Activated CD4-positive, alpha-beta T cell treated with anti-CD3 and anti-CD28 coated beads, Interleukin-2, amount 50 U/mL, for 48 hours (primary cell): ENCODE results near the gene CASP9.
"Not testable (repeated sequence)": the region's sequence is repeated elsewhere in the genome, so short reads cannot be mapped to it uniquely, and the experiment has no call there.

ENCODE experiments used
- DNase-seq, 2 experiments: peaks; one replicate each; pipeline ENCODE4 v3.0.0-alpha.2; 2020

Gene CASP9

DNA sequence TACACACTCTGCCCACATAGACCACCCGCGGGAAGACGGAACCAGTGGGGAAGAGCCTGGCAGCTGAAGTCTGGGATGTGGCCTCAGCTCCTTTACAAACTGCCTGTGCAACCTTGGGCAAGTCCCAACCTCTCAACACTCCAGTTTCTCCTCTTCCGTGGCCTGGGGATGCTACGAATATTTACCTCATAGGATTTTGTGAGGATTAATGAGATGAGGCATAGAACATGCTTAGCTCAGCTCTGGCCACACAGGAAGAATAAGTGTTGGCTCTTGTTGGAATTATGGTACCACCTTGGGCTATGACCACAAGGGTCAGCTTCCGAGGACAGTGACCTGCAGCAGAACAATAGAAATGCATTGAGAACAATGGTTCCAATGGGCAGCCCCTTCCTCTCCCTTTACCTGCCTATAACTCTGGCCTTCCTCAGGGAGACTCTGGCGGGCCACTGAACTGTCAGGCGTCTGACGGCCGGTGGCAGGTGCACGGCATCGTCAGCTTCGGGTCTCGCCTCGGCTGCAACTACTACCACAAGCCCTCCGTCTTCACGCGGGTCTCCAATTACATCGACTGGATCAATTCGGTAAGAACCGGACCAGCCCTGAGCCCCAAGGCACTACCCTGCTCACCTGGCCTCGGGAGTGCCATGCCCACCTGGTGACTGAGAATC is 56.9 kb downstream of the CASP9 start:
- not testable (repeated sequence) for DNase-seq

GRCh38 chr1:15465674-15466073 is 58.3 kb downstream of the CASP9 start:
- DNase-seq, result no peak

GRCh38 chr1:15463926-15464322 is 60.1 kb downstream of the CASP9 start:
- DNase-seq, result not testable (repeated sequence)

GRCh38 chr1:15463064-15463800 is 60.8 kb downstream of the CASP9 start:
- DNase-seq, result not testable (repeated sequence)

DNA sequence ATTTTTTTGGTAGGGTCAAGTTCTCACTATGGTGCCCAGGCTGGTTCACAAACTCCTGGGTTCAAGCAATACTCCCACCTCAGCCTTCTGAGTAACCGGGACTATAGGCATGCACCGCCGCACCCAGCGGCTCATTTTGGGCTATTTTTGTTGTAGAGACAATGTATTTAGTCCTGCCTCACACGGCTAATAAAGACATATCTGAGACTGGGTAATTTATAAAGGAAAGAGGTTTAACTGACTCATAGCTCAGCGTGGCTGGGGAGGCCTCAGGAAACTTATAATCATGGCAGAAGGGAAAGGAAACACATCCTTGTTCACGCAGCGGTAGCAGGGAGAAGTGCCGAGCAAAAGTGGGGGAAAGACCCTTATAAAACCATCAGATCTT is 63.3 kb downstream of the CASP9 start:
- DNase-seq, result no peak

GRCh38 chr1:15459771-15460707 is 64.0 kb downstream of the CASP9 start:
- no peak for DNase-seq

DNA sequence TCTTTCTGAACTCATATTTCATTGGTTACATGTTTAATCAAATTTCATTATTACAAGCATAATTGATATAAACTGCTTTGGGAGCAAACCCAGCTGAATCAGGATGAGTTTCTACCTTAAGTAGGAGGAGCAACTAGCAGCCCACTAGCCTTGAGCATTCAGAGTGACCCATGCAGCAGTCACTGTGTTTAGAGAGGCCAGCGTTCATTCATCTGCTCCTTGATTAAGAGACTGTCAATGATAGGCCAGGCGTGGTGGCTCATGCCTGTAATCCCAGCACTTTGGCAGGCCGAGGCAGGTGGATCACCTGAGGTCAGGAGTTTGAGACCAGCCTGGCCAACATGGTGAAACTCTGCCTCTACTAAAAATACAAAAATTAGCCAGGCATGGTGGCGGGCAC is 65.6 kb downstream of the CASP9 start:
- not testable (repeated sequence) for DNase-seq

DNA sequence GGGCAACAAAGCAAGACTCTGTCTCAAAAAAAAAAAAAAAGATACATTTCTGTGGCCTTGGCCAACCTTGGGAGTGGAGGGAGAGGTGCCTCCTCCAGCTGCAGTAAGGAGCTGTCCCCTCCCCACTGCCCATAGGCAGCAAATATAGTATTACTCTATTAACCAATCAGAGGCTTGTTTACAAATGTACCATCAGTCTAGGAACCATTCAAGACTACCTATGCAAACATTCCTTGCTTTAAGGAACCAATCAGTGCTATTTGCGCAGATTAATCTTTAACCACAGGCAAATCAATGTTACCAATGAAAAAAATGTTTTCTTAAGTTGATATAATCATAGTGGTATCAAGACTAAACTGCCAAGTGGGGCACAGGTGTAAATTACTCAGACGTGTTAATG is 66.4 kb downstream of the CASP9 start:
- no peak for DNase-seq

DNA sequence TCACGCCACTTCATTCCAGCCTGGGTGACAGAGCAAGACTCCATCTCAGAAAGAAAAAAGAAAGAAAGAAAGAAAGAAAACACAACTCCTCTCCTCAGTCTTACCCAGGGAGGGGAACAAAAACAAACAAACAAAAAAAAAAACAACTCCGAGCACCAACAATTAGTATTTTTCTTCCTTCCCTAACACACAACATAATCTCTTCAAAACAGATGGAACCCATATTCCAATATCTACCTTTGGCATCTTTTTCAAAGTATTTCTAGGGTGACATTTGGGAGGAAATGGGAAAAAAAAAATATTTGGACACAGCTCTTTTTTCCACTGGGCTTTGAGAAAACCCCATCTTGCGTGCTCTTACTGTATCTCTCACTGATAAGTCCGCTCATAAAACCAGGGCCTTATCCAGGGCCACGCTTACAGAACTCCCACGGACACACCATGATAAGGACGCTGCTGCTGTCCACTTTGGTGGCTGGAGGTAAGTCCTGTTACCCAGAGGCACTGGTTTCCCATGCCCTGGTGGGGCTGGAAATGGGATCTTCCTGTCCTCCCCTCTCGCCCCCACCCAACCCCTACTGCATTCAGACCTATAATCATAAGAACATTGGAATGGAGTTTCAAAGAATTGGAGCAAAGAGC is 67.6 kb downstream of the CASP9 start, which contains the start of gene CELA2A:
Gene CELA2A, plus strand, starts transcription at position 420 of the 642 bp plus-strand sequence. Its CDS starts 22 bp downstream, at position 442.
- no peak for DNase-seq

- DNase-seq, result no peak
Observed at GRCh38 chr1:15455522-15455921, 68.5 kb downstream of the CASP9 start.

DNA sequence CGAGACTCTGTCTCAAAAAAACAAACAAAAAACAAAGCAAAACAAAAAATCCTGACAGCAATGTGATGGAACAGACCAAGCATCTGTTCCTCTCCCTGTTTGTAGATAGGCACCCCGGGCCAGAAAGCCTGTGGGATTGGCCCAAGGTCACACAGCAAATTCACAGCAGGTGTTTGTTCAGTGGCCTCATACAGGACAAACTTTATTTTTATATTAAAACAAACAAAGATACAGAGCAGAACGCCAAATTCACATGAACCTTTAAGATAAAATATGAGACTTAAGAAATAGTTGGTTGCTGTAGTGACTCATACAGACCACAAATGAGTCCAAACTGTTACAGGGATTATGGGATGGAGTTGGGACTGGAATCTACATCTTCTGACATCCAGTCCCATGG is 69.8 kb downstream of the CASP9 start:
- DNase-seq, result no peak

- no peak for DNase-seq
Observed at GRCh38 chr1:15453734-15454133, 70.3 kb downstream of the CASP9 start.

GRCh38 chr1:15452866-15453571 is 71.0 kb downstream of the CASP9 start:
- no peak for DNase-seq

- DNase-seq, result no peak
Observed at GRCh38 chr1:15452216-15452615, 71.8 kb downstream of the CASP9 start.

DNA sequence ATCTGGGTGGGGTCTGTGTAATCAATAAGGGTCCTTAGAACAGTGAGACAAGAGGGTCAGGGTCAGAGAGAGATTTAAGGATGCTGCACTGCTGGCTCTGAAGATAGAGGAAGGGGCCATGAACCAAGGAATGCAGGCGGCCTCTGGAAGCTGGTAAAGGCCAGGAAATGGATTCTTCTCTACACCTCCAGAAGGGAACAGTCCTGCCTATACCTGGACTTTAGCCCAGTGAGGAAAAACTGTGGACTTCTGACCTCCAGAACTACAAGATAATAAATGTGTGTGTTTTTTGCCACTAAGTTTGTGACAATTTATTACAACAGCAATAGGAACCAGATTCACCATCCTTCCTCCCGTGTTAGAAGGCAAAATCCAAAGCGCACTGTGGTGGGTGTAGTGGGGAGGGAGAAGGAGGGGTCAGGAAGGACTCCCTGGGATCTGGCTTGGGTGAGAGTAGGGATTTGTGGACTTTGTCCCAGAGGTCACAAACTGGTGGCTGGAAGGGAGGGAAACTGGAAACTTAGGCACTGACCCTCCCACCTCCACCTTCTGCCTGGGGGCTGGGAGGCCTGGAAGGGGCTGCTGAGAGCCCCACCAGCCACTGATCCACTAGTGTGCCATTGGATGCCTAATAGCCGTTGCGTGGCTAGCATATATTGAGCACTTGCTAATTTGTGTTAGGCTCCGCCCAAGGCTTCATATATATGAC is 72.8 kb downstream of the CASP9 start:
- DNase-seq, result no peak

DNA sequence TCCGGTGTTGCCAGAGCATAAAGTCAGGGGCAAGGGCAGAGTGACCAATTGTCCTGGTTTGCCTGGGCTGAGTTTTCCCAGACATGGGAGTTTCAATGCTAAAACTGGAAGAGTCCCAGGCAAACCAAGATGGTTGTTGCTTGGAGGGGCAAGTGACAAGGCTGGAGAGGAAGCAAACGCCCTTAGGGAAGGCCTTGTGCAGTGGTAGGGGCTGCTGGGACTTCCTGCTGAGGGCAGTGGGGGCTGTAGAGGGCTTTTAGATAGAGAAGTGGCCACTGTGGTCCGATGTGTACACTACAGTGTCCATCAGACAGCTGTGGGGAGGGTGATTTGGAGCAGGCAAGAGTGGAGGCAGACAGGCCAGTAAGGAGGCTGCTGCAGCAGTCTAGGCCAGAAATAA is 74.4 kb downstream of the CASP9 start:
- DNase-seq, result no peak

DNA sequence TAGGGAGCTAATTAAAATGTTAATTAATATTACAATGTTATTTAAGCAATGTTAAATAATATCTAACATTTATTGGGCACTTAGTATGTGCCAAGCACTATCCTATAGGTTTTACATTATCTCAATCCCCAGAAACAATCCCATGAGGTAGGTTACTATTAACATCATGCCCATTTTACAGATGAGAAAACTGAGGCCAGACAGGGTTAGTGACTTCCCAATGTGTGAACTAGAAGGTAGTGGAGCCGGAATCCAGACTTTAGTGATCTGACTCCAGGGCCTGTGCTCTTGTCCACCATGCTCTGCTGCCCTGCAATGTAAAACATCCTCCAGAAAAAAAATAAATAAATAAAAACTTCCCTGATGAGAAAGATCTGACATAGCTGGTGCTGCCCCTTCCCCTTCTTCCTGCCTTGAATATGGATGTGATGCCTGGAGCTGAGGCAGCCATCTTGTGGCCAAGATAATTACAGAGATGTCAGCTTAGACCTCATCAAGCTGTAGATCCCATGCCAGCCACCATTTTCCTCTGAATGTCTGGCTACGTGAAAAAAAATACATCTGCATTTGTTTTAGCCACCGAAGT is 75.0 kb downstream of the CASP9 start:
- DNase-seq, result no peak

- no peak for DNase-seq
Observed at GRCh38 chr1:15446212-15446611, 77.8 kb downstream of the CASP9 start.

DNA sequence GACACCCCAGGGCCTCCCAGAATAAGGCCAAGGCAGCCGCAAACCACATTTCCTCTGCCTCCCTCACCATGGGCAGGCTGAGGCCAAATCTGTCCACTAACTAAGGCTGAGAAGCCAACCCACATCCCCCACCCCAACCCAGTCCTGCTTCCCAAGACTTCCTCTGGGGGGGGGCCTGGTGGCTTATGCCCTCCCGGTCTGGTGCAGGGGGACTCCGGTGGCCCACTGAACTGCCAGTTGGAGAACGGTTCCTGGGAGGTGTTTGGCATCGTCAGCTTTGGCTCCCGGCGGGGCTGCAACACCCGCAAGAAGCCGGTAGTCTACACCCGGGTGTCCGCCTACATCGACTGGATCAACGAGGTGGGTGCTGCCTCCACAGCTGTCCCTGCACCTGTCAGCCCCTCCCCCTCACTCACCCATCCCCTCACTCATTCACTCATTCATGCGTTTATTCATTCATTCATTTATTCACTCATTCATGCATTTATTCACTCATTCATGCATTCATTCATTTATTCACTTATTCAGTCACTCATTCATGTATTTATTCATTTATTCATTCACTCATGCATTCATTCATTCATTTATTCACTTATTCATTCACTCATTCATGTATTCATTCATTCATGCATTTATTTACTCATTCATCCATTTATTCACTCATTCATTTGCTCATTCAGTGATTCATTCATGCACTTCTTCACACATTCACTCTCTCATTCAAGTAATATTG is 78.5 kb downstream of the CASP9 start:
- DNase-seq, result no peak
